Caco-2 (cell line): ENCODE data around the gene ADAMTSL2. TPM values are rescaled to one million over a fixed set of nuclear protein-coding genes. Genes with fewer than 3 reads are reported as not detected.

ENCODE experiments used
- BruUV-seq: library from RNA; stranded (reverse); fragments of 400-500 nt; replicated peaks from 2 replicates; lab custom pipeline; 2021; lab: Mats Ljungman, UMichigan
- CTCF ChIA-PET: fragments of 300-600 bp; sonication (Branson Sonifier 250); formaldehyde crosslinking; loops from one replicate; lab custom pipeline; 2022; ENCODE audit warnings: antibody characterized with exemption; lab: Charles Lee
- POLR2A ChIA-PET: fragments of 300-600 bp; sonication (Branson Sonifier 250); formaldehyde crosslinking; loops from one replicate; lab custom pipeline; 2022; ENCODE audit warnings: antibody characterized with exemption; lab: Charles Lee
- DNase-seq, 2 experiments: peaks; one replicate each; pipeline versions ENCODE4 v3.0.0 to v3.0.0-alpha.2; 2020 to 2022
- H3K27me3 ChIP-seq: replicated peaks from 2 replicates; pipeline ENCODE4 v1.6.0; 2011; ENCODE audit warnings: low read length; ENCODE audit not compliant: control insufficient read depth, insufficient read depth
- H3K36me3 ChIP-seq: 2 replicates; pipeline ENCODE4 v1.5.1; 2011; ENCODE audit warnings: low read length; ENCODE audit not compliant: control insufficient read depth, insufficient read depth
- H3K4me1 ChIP-seq: fragments of 250-450 bp; sonication (Bioruptor Pico); 2 replicates; pipeline ENCODE4 v1.5.1; 2020; ENCODE audit warnings: mild to moderate bottlenecking
- H3K4me3 ChIP-seq: 2 replicates; pipeline ENCODE4 v1.5.1; 2011; ENCODE audit warnings: low read depth, mild to moderate bottlenecking, control low read depth, low read length
- H3K9me3 ChIP-seq: fragments of 250-450 bp; sonication (Bioruptor Pico); 2 replicates; pipeline ENCODE4 v1.5.1; 2020; ENCODE audit warnings: mild to moderate bottlenecking, moderate library complexity
- H3K27ac Mint-ChIP-seq: one replicate; pipeline ENCODE4 v1.8.0; 2022; ENCODE audit warnings: mixed read lengths; ENCODE audit not compliant: unreplicated experiment
- H3K27me3 Mint-ChIP-seq: one replicate; pipeline ENCODE4 v1.8.0; 2022; ENCODE audit warnings: mixed read lengths; ENCODE audit not compliant: insufficient read depth, unreplicated experiment
- H3K36me3 Mint-ChIP-seq: one replicate; pipeline ENCODE4 v1.8.0; 2022; ENCODE audit warnings: mild to moderate bottlenecking, mixed read lengths; ENCODE audit not compliant: insufficient read depth, unreplicated experiment
- H3K4me1 Mint-ChIP-seq: one replicate; pipeline ENCODE4 v1.8.0; 2022; ENCODE audit warnings: low read depth, mixed read lengths; ENCODE audit not compliant: unreplicated experiment
- H3K4me3 Mint-ChIP-seq: one replicate; pipeline ENCODE4 v1.8.0; 2022; ENCODE audit warnings: mild to moderate bottlenecking, moderate library complexity, mixed read lengths; ENCODE audit not compliant: unreplicated experiment
- H3K9me3 Mint-ChIP-seq: one replicate; pipeline ENCODE4 v1.8.0; 2022; ENCODE audit warnings: mixed read lengths; ENCODE audit not compliant: unreplicated experiment
- CTCF ChIP-seq, 2 experiments: fragments of 200-600 bp in 1 of 2; IDR thresholded peaks; 1 replicate in 1 of 2; 2 replicates in 1 of 2; pipeline versions ENCODE4 v1.5.1 to v1.8.0; 2011 to 2022; ENCODE audit warnings: antibody characterized with exemption in 1 of 2, control low read depth in 1 of 2, inconsistent platforms in 1 of 2, low read depth in 1 of 2, low read length in 1 of 2, mild to moderate bottlenecking in 1 of 2, moderate library complexity in 1 of 2; ENCODE audit not compliant: insufficient read depth in 1 of 2, severe bottlenecking in 1 of 2, unreplicated experiment in 1 of 2
- intact Hi-C: fragments of 100-400 bp; cut with micrococcal nuclease; formaldehyde crosslinking; loops from one replicate; pipeline ENCODE4 v1.10.0; 2022; ENCODE audit not compliant: unreplicated experiment
- total RNA-seq: library from RNA; stranded (reverse); gene quantifications from 2 replicates; pipeline ENCODE4 v1.2.3, GENCODE V29; 2022

ADAMTSL2 gene
- total RNA-seq, 1 experiment from 2014 or later: 0.68 TPM

- no TSS peak for BruUV-seq
- Histone ChIP-seq H3K4me1 (peaks cover 10% of the 10 kb centered on the region; the same call in 1 of the 2 replicates), H3K4me3 (no peak overlapping the region), H3K36me3 (no peaks in the 10 kb centered on the region), H3K9me3 (no peaks in the 10 kb centered on the region), H3K27me3 (no peaks in the 10 kb centered on the region)
- CTCF ChIA-PET: interaction anchor here (0.6 kb wide), 1 partner anchor 113 kb away, joined by 3 read pairs; no protein-coding TSS in a partner anchor
- no peak overlapping the region for H3K4me3 Mint-ChIP-seq
- DNase-seq: no peak
- H3K4me1 Mint-ChIP-seq: peaks cover 1% of the 10 kb centered on the region
- no peaks in the 10 kb centered on the region for H3K27me3 Mint-ChIP-seq
- H3K27ac Mint-ChIP-seq: no peak overlapping the region
- POLR2A ChIA-PET: no interaction called here
- H3K36me3 Mint-ChIP-seq: no peaks in the 10 kb centered on the region
- H3K9me3 Mint-ChIP-seq: no peaks in the 10 kb centered on the region
- intact Hi-C loops: loop anchor here (5.0 kb wide), 1 partner anchor 302 kb away; no protein-coding TSS in a partner anchor
- TF ChIP-seq CTCF (IDR thresholded peaks at IDR 0.05; ENCODE audit: insufficient read depth in 1 of 2, low read depth in 1 of 2, low read length in 1 of 2, severe bottlenecking in 1 of 2, unreplicated experiment in 1 of 2): no peak
Observed at GRCh38 chr9:133489253-133490190, 45.0 kb upstream of the ADAMTSL2 start.

GRCh38 chr9:133490201-133490681, 44.3 kb upstream of the ADAMTSL2 start:
- DNase-seq: no peak
- Mint-ChIP-seq H3K9me3 (no peaks in the 10 kb centered on the region), H3K27me3 (no peaks in the 10 kb centered on the region), H3K4me1 (no peaks in the 10 kb centered on the region), H3K27ac (no peak overlapping the region), H3K36me3 (no peaks in the 10 kb centered on the region), H3K4me3 (no peak overlapping the region)
- intact Hi-C loops: no loop called here
- BruUV-seq: no TSS peak
- peaks cover 3% of the 10 kb centered on the region; the same call in 1 of the 2 replicates for H3K4me1 ChIP-seq
- no peaks in the 10 kb centered on the region for H3K9me3 ChIP-seq
- POLR2A ChIA-PET: interaction anchor here (1.1 kb wide), 1 partner anchor 31 kb away, joined by 4 read pairs; no protein-coding TSS in a partner anchor
- H3K36me3 ChIP-seq: no peaks in the 10 kb centered on the region
- TF ChIP-seq CTCF (IDR thresholded peaks at IDR 0.05; ENCODE audit: insufficient read depth in 1 of 2, low read depth in 1 of 2, low read length in 1 of 2, severe bottlenecking in 1 of 2, unreplicated experiment in 1 of 2): no peak
- H3K4me3 ChIP-seq: no peak overlapping the region
- H3K27me3 ChIP-seq: no peaks in the 10 kb centered on the region
- CTCF ChIA-PET: no interaction called here

GRCh38 chr9:133490865-133491655, 43.4 kb upstream of the ADAMTSL2 start:
- POLR2A ChIA-PET: interaction anchor here (1.1 kb wide), 1 partner anchor 32 kb away, joined by 4 read pairs; no protein-coding TSS in a partner anchor
- H3K4me1 Mint-ChIP-seq: no peaks in the 10 kb centered on the region
- H3K36me3 Mint-ChIP-seq: no peaks in the 10 kb centered on the region
- H3K9me3 Mint-ChIP-seq: no peaks in the 10 kb centered on the region
- no peak overlapping the region for H3K4me3 Mint-ChIP-seq
- no peaks in the 10 kb centered on the region for H3K36me3 ChIP-seq
- no peaks in the 10 kb centered on the region for H3K9me3 ChIP-seq
- intact Hi-C loops: no loop called here
- no peaks in the 10 kb centered on the region for H3K4me1 ChIP-seq
- no peaks in the 10 kb centered on the region for H3K27me3 ChIP-seq
- no peak for TF ChIP-seq CTCF (IDR thresholded peaks at IDR 0.05; ENCODE audit: insufficient read depth in 1 of 2, low read depth in 1 of 2, low read length in 1 of 2, severe bottlenecking in 1 of 2, unreplicated experiment in 1 of 2)
- H3K27ac Mint-ChIP-seq: no peak overlapping the region
- no peaks in the 10 kb centered on the region for H3K27me3 Mint-ChIP-seq
- no peak for DNase-seq
- H3K4me3 ChIP-seq: no peak overlapping the region
- CTCF ChIA-PET: interaction anchor here (0.6 kb wide), 1 partner anchor 239 kb away, joined by 3 read pairs; no protein-coding TSS in a partner anchor
- BruUV-seq: no TSS peak
